ENCODE measurements around the gene SORCS1.
A peak's percentile ranks its signal among the peaks of the same experiment; 100 is the strongest.

SORCS1 gene

DNA sequence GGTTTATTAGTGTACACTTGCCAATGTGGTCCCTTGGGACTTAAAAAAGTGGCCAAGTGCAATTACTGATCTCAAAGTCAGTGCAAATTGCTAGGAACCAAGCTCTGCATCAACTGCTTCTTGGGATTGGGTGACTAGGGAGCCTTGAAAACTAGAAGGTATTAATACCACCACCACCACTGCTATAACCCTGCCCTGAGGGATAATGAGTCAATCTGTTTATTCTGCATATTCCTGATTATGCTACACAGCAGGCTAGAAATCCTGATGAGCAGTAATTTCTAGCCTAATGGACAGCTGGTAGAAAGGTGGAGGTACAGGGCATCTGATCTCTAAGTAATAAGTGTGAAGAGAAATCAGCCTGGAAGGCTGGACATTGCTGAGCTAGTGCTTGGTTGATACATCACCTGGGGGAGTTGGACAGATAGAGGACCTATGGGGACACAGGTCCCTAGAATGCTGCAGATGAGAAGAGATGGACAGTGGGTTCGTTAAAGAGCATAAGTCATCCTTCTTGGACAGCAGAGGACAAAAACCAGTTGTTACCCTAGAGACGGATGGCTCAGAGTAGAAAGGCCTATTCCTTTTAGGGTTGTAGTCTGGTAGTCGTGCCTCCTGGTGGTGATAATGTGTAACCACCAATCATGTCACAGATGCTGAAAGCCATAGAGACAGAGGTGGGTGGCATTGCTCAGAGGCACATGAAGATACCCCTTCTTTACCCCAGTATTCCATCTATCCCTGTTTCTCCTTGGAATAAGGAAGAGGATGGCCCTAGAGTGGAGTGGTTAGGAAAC lies 554.8 kb downstream of the SORCS1 start:
- DNase-seq = no peak

DNA sequence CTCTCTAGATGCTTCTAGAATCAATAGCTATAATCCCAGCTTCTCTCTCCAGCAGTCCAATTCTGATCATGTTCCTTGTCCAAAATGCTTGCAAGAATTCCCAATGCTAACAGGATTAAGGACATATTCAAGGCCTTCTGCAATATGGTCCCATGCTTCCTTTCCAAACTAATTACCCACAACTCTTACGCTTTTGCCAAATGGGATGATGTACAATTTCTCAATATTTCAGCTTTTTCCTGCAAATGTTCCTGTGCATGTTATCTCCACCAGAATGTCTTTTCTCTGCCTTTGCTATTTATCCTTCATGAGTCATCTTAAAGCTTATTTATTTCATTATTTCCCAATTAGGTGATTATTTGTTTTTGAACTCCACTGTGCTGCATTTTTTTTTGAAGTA lies 556.4 kb downstream of the SORCS1 start:
- no peak for DNase-seq

DNA sequence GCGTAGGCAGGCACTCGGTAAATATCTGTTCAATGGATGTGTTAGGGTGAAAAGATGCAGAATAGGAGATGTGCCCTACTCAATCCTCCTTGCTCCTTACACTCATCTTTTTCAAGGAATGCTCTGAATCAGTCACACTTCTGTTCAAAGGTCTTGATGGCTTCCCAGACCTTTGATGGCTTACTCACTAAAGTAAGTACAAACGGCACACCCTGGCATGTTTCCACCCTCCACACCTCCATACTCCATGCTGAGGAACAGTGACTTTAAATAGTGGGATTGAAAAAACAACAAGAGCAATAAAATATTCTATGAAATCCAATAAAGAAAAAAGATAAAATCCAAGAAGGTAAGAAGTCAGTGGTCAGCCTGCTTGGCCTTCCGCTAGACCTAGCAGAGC lies 569.2 kb downstream of the SORCS1 start:
- DNase-seq = no peak

DNA sequence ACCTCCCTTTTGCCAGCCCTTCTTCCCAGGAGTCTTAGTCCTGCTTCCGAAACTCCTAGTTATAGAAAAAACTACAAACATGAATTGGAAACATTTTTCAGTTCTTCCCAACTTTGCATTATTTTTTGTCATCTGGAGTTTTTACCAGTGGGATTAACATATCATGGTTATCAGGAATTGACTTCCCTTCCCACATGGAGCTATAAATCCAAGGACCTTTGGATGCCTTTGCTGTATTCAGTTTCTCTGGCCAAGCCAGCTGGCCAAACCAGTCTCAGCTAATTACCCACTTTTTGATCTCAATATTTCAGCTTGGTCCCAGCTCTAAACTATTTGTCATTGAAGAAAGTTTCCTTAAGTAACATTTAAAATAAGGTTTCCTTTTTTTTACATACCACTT lies 570.6 kb downstream of the SORCS1 start:
- DNase-seq = no peak

DNA sequence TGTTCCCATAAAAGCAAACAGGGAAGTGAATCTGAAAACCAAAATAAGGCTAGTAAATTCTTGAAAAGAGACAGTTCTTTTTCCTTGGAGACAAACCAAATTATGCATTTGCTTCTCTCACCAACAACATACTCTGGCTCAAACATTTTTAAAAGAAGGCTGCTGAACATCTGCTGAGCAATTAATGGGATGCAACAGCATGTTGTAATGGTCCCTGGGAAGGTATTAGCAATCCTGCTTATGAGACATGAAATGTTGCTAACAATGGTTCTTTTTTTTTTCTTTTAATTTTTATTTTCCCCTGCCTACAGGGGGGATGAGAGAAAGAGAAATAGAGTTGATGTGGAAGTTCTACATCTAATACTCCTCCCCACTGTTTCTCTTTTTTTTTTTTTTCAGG lies 572.1 kb downstream of the SORCS1 start:
- DNase-seq = no peak

DNA sequence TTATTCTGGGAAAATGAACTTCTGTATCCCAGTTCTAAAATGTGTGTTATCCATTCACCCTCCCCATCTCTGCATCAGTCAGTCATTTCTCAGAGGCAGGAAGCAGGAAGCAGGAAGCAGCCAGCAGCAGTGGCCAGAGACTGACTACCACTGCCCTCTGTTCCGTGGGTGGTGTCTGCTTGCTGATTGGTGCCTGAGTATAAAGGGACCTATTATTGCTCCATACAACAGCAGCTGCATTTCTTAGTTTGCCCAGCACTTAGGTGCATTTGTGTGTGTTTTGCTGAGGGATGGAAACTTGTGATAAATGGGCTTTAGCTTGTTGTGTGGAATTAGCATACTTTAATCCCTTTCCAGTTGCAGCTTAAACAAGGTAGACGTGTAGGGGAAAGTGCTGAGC lies 582.2 kb downstream of the SORCS1 start:
- DNase-seq = peak in 48 of 58 donors; percentile 1 to 85 (median 48)

DNA sequence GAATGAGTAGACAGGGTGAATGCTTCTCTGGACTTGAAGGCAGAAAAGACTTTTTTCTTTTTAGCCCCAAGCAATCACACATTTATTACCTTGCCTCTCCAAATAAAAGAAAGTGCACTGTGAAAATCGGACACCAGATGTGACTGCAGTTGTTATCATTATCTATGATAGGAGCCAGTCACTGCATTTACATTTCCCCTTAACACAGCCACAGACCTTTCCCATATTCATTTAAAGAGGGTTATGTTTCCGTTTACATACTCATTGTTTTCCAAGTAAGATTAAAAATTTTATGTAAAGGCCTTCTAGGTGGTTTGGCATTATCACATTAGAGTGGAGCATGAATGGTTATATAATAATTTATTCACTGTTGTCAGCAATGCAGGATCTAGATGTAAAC lies 586.8 kb downstream of the SORCS1 start:
- no peak for DNase-seq

DNA sequence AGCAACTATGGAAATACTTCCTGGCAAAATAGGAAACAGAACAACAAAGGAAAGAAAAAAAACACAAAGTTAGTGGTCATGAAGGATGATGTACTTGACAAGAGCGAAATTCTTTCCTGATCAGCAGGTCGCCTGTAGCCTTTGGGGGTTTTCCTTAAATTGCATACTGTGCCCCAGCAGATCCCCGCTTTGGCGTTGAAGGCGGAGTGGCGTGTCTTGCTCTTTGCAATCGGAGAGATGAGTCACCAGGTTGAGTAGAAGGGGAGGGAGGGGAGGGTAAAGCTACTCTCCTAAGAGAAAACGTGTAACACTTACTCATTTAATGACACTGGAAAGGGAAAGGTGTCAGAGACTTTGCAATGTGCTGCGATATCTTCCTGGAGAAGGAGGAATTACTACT lies 587.2 kb downstream of the SORCS1 start:
- no peak for DNase-seq

DNA sequence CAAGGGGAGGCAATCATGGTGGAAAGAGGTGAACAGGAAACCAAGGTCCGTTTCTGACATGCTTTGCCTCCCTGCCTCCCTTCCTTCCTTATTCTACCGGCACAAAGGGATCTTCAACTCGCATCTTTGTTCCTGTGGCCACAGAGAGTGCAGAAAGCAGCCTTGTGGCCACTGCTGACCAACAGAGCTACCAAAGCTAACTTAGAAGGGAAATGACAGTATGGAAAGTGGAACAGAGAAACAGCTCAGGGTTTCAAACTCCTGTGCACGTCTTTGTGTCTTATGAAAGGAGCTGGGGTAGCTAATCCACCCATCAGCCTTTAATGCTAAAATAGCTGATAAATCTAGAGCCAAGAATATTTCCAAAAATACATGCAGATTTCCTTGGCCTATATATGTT lies 588.0 kb downstream of the SORCS1 start:
- DNase-seq = no peak

DNA sequence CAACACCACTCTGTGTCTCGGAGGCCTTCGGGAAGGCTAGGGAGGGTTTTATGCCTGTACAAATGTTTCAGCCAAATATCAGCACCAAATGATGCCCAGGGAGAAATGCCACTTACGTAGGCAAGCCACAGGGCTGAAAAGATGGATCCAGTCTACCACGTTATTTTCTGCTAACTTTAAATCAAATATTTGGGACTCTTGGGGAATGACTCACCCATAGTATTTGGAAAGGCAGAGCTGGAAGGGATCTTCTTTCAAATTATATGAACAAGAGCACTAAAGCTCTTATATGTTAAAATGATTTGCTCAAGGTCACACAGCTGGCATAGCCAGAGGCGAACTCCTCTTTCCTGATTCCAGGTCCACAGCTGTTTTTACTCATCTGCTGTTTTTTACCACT lies 591.4 kb downstream of the SORCS1 start:
- DNase-seq = no peak

DNA sequence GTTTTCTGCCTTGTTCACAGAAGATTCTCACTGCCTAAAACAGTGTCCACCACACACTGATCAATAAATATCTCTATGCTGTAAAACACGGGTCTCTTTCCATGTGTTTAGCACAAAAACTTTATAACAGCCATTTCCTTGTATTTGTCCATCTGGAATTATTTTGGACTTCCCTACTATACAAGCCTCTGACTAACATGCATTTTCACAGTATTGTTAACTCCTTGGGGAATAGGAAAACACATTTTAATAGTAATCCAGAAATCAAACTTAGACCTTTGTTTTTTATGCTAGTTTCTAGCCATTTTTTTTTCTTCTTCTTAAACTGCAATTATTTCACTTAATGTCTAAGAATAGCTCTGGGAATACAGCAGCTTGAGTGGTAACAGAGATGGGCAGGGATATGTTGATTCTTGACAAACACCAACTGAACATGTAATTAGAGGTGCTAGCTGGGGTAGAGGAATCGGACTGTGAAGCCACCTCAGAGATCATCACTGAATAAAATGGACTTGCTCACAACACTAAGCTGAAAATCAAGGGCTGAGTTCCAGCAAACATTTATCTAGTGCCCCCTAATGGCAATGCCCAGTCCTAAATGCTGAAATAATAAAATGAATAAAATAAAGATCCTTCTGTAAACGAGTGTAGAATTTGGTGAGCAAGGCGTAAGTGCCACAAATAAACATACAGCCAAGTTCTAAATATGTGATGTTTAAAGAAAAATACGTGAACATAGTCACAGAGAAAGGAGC lies 593.1 kb downstream of the SORCS1 start:
- DNase-seq = peak in 16 of 58 donors; percentile 2 to 63 (median 14)

DNA sequence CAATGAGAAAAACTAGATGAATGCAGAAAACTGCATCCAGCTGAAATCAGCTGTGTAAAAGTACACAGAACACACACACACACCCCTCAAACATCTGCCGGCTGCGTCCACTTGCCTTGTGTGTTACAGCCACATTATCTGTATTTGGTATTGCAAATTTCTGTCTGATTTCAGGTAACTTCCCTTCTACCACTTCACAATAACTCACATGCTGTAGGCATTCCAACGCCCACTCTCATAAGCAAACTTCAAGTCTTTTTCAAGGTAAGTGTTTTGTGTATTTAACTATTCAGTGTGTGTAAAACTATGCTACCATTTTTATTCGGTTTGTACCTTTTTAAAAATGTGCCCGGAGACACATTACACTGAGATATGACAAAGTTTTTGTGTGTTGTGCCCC lies 594.2 kb downstream of the SORCS1 start:
- DNase-seq = no peak

DNA sequence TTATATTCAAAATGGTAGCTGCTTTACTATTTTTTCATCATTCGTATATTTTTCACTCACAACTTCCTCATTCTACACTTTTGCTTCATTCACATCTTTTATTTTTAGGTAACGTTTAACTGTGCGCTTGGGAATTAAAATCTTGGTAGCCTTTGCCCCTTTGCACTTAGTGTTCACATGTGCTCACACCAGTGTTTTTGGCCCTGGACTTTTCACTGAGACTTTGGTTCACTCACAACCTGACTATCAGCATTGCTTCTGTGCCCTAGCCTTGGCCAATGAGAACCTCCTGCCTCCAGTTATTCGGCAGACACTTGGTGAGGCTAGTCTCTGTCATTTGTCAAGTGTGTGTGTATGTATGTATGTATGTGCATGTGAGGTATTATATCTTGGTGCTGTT lies 596.9 kb downstream of the SORCS1 start:
- no peak for DNase-seq

DNA sequence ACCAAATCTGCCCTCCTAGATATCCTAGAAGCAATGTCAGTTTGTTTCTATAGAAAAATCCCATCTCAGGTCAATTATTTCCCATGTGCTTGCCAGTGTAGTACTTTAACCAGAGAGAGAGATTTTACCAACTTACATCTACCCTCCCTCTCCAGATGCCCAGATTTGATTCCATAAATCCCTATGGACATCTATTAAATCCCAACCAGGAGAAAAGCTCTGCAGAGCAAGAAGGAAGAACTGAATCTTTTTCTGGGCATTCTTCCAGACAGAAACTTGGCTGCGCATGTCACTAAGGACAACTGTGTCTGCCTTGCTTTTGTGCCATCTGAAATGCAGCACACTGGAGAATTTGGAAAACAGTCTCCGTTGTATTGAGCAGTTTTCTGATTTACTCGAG lies 597.6 kb downstream of the SORCS1 start:
- DNase-seq = peak in 33 of 58 donors; percentile 1 to 77 (median 28)

DNA sequence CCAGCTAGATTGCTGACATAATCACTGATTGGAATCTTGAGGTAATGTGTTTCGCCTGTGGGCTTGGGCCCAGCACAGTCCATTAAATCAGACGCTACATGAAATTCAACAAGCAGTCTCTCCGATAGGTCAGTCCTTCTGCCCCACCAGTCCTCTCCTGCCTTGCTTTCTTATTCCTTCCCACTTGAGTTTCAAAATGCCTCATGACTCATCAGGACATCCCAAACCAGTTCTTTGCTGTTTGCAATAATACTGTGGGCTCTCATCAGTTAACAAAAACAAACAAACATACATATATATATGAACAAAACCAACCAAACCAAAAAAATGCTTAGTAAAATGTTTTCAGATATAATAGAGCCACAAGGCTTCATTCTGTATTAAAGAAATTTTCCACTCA lies 599.0 kb downstream of the SORCS1 start:
- no peak for DNase-seq

DNA sequence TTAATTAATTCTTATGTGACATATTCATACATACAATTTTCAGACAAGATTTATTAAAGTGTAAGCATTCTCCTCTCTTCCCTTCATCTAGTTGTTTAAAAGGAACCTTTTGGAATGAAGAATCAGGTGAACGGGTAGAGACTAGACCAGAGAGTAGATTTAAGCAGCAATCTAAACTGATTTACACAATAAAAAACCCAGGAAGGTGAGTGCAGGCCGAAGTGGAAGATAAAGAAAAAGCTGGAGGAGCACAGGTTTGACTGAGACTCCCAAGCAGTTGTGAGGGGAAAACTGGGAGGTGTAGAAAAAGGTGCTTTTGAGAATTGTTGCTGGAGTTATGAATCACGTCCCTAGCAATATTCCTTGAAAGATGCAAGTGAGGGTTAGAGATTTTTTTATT lies 601.1 kb downstream of the SORCS1 start:
- no peak for DNase-seq

DNA sequence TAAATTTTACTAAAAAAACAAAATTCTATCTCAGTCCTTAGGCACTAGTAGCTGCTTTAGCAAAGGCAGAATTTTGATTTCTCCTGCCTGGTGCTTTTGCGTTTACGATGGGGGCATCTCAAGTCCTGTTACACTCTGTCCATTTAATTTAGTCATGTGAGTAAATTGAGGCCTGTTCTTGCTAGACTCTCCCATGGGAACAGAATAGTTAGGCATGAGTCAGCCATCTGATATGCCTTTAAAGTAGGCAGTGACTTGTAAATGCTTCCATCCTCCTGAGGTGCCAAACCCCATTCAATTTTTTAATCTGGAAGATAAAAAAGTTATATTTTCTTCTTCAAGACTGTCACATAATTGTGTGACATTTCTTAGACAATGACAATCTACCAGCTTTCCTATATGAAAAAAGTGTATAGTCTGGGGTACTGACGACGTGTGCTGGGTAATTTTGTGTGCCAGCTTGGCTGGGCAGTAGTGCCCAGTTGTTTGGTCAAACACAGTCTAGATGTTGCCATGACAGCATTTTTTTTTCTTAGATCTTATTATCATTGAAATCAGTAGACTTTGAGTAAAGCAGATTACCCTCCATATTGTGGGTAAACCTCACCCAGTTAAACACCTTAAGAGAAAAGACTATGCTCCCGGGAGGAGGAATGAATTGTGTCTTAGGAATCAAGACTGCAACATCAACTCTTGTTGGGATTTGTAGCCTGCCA lies 603.4 kb downstream of the SORCS1 start:
- no peak for DNase-seq

DNA sequence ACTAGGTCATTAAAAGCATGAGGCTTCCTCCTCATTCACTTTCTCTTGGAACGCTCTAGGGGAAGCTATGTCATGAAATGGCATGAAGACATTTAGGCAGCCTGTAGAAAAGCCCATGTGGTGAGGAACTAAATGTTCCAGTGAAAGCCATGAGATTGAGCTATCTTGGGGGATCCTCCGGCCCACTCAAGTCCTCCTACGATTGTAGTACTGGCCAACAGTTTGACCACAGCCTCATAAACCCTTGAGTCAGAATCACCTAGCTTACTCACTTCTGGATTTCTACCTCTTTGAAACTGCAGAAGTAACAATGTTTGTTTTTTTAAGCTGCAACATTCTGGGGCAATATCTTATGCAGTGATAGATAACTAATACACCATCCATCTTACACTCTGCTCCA lies 605.1 kb downstream of the SORCS1 start:
- no peak for DNase-seq

DNA sequence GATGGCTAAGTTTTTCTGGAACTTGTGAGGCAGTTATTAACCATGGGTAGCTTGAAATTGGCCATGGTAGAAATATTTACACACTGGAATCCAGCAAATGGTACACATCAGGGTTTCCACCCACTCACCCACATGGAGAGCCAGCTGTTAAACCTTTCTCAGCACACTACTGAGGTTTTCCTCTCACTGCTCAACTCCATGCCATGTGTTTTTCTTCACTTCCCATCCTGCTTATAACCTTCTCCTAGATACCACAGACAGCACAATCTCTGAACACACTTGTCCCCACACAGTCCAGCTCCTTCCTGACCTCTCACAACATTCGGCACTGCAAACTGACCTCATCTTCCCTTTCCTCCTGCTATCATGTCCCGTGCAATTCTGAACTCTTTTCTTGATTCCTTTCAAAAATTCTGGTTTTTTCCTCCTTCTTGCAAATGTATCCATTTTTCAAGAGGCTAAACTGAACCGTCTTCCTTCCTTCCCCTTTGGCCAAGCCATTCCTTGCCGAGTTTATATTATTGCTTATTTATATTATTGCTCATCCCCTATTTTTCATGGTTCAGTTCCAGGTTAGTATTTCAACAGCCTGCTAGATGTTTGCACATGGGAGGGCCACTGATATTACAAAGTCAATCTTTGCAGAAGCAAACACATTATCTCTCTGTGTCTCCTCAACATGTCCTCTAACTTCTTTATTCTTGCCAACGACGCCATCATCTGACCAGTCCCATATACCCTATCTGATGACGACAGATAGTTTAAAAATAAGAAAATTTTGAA lies 606.4 kb downstream of the SORCS1 start:
- no peak for DNase-seq

DNA sequence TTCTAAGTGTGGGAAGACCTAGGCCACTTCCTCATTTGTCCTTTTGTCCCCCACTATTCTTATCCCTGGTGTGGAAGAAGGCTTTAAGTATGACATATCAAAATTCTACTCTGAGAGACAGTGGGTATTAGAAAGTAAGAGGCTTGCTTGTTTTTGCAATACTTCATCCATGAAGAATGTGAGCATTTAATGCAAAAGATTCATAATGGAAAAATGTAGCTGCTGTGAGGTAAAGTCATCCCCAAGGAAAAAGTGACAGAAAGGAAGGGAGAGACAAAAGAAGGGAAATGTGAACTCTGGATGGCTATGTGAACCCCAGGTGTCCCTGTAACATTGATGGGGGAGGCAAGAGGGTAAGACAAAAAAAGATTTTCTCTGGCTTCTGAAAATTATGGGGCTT lies 607.5 kb downstream of the SORCS1 start:
- DNase-seq = no peak

DNA sequence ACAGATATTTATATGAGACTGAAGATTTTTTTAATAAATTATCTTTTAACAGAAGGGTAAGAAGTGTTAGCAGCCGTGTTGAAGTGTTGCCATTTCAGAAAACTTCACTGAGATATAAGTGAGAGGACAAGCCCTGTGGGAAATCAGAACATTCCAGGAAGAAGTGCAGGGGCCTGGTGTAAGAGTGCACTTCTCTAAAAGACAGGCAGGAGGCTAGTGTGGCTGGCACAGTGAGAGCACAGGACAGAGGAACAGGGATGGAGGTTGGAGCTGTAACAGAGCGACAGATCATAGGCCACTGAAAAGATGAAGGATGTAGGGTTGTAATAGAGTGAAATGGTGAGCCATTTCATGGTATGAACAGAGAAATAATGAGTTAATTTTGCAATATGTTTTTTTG lies 608.9 kb downstream of the SORCS1 start:
- no peak for DNase-seq
